ENCODE results near the gene FAM120B.

DNA sequence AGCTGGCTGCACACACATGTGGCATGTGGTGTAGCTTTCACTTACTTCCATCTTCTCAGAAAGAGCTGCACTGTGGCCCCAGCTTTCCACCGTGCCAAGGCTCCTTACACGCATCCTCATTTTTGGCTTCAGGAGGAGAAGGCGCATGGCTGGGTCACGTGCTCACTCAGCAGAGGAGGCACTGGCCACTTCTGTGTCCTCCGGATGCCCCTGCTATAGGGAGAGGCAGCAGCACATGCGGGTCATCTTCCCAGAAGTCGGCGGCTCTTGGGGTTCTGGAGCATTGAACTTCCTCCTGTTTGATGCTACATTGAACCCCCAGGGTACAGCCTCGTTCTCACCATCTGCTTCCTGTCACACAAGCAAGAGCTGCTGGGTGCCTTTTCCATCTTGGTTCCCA, 111.3 kb downstream of the FAM120B start:
- TF ChIP-seq, protein P1, sequence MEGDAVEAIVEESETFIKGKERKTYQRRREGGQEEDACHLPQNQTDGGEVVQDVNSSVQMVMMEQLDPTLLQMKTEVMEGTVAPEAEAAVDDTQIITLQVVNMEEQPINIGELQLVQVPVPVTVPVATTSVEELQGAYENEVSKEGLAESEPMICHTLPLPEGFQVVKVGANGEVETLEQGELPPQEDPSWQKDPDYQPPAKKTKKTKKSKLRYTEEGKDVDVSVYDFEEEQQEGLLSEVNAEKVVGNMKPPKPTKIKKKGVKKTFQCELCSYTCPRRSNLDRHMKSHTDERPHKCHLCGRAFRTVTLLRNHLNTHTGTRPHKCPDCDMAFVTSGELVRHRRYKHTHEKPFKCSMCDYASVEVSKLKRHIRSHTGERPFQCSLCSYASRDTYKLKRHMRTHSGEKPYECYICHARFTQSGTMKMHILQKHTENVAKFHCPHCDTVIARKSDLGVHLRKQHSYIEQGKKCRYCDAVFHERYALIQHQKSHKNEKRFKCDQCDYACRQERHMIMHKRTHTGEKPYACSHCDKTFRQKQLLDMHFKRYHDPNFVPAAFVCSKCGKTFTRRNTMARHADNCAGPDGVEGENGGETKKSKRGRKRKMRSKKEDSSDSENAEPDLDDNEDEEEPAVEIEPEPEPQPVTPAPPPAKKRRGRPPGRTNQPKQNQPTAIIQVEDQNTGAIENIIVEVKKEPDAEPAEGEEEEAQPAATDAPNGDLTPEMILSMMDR (IDR thresholded peaks at IDR 0.05; ENCODE audit: low read depth, low read length) = no peak
- TF ChIP-seq EZH2phosphoT487 (IDR thresholded peaks at IDR 0.05; ENCODE audit: low read depth) = no peak
